Mesenchymal stem cell (in vitro differentiated cells and primary cell): ENCODE results near the gene RRN3.

ENCODE experiments used
- DNase-seq: peaks from one replicate; pipeline ENCODE4 v3.0.0-alpha.2; 2013
- H2AFZ ChIP-seq: one replicate; pipeline ENCODE4 v1.6.1; 2013; ENCODE audit warnings: low read depth, mild to moderate bottlenecking, control low read depth, inconsistent platforms, low read length, moderate library complexity
- H2AK5ac ChIP-seq: 2 replicates; pipeline ENCODE4 v1.6.1; 2013; ENCODE audit warnings: low read length, moderate library complexity, mild to moderate bottlenecking, inconsistent platforms; ENCODE audit not compliant: severe bottlenecking
- H2BK120ac ChIP-seq: one replicate; pipeline ENCODE4 v1.6.1; 2013; ENCODE audit warnings: low read depth, mild to moderate bottlenecking, inconsistent platforms, low read length, moderate library complexity
- H2BK12ac ChIP-seq, 2 experiments: one replicate each; pipeline ENCODE4 v1.6.1; 2013; ENCODE audit warnings: inconsistent platforms in 2 of 2, low read length in 2 of 2, mild to moderate bottlenecking in 2 of 2, moderate library complexity in 2 of 2, control low read depth in 1 of 2
- H2BK15ac ChIP-seq: one replicate; pipeline ENCODE4 v1.6.1; 2013; ENCODE audit warnings: mild to moderate bottlenecking, low read depth, inconsistent platforms; ENCODE audit not compliant: poor library complexity, severe bottlenecking
- H2BK5ac ChIP-seq: 2 replicates; pipeline ENCODE4 v1.6.1; 2013; ENCODE audit warnings: low read depth, mild to moderate bottlenecking, low read length, control low read depth, inconsistent platforms; ENCODE audit not compliant: poor library complexity, severe bottlenecking
- H3K14ac ChIP-seq, 2 experiments: one replicate each; pipeline ENCODE4 v1.6.1; 2013; ENCODE audit warnings: inconsistent platforms in 2 of 2, low read length in 2 of 2, control low read depth in 1 of 2, mild to moderate bottlenecking in 1 of 2, moderate library complexity in 1 of 2
- H3K18ac ChIP-seq, 2 experiments: one replicate each; pipeline ENCODE4 v1.6.1; 2013; ENCODE audit warnings: inconsistent platforms in 2 of 2, low read length in 2 of 2, control low read depth in 1 of 2, low read depth in 1 of 2, mild to moderate bottlenecking in 1 of 2
- H3K23ac ChIP-seq, 2 experiments: one replicate each; pipeline ENCODE4 v1.6.1; 2013; ENCODE audit warnings: inconsistent platforms in 2 of 2, low read length in 2 of 2, mild to moderate bottlenecking in 2 of 2, moderate library complexity in 2 of 2, control low read depth in 1 of 2
- H3K27ac ChIP-seq: 2 replicates; pipeline ENCODE4 v1.5.1; 2013; ENCODE audit warnings: mild to moderate bottlenecking, moderate library complexity, low read length, control low read depth, inconsistent platforms; ENCODE audit not compliant: poor library complexity, severe bottlenecking
- H3K27me3 ChIP-seq, 2 experiments: 2 replicates each; pipeline versions ENCODE4 v1.6.1 to v1.7.0; 2013; ENCODE audit warnings: low read length in 2 of 2, mild to moderate bottlenecking in 2 of 2, moderate library complexity in 2 of 2, control low read depth in 1 of 2, inconsistent platforms in 1 of 2; ENCODE audit not compliant: control insufficient read depth in 1 of 2, insufficient read depth in 1 of 2
- H3K36me3 ChIP-seq, 2 experiments: 2 replicates each; pipeline versions ENCODE4 v1.6.1 to v1.7.0; 2013; ENCODE audit warnings: low read length in 2 of 2, control low read depth in 1 of 2, inconsistent platforms in 1 of 2, low read depth in 1 of 2, mild to moderate bottlenecking in 1 of 2; ENCODE audit not compliant: insufficient read depth in 2 of 2, control insufficient read depth in 1 of 2
- H3K4ac ChIP-seq, 2 experiments: one replicate each; pipeline ENCODE4 v1.6.1; 2013; ENCODE audit warnings: inconsistent platforms in 2 of 2, low read length in 2 of 2, mild to moderate bottlenecking in 2 of 2, moderate library complexity in 2 of 2, control low read depth in 1 of 2, low read depth in 1 of 2
- H3K4me1 ChIP-seq: 2 replicates; pipeline ENCODE4 v1.6.1; 2013; ENCODE audit warnings: low read depth, low read length, control low read depth; ENCODE audit not compliant: control insufficient read depth, insufficient read depth
- H3K4me2 ChIP-seq: 2 replicates; pipeline ENCODE4 v1.6.1; 2013; ENCODE audit warnings: low read length, mild to moderate bottlenecking, inconsistent platforms; ENCODE audit not compliant: poor library complexity, severe bottlenecking
- H3K4me3 ChIP-seq, 2 experiments: 2 replicates each; pipeline versions ENCODE4 v1.5.1 to v1.7.0; 2013; ENCODE audit warnings: low read length in 2 of 2, mild to moderate bottlenecking in 2 of 2, control low read depth in 1 of 2, low read depth in 1 of 2; ENCODE audit not compliant: insufficient read depth in 1 of 2
- H3K79me1 ChIP-seq: replicated peaks from 2 replicates; pipeline ENCODE4 v1.6.1; 2013; ENCODE audit warnings: mild to moderate bottlenecking, control low read depth, low read length, inconsistent platforms; ENCODE audit not compliant: poor library complexity, severe bottlenecking
- H3K9ac ChIP-seq: 2 replicates; pipeline ENCODE4 v1.7.0; 2013; ENCODE audit warnings: mild to moderate bottlenecking, low read length, moderate library complexity
- H3K9me3 ChIP-seq: 2 replicates; pipeline ENCODE4 v1.7.0; 2013; ENCODE audit warnings: mild to moderate bottlenecking, low read length; ENCODE audit not compliant: control insufficient read depth
- H4K8ac ChIP-seq: one replicate; pipeline ENCODE4 v1.6.1; 2013; ENCODE audit warnings: inconsistent platforms, mild to moderate bottlenecking, low read length, moderate library complexity
- H4K91ac ChIP-seq: one replicate; pipeline ENCODE4 v1.6.1; 2013; ENCODE audit warnings: mild to moderate bottlenecking, low read length, inconsistent platforms
- WGBS: methylation state at CpG from one replicate; pipeline ENCODE4 v1.1.7; 2013; ENCODE audit warnings: mixed read lengths; 5-methylcytosine and 5-hydroxymethylcytosine counted together

RRN3 gene

DNA sequence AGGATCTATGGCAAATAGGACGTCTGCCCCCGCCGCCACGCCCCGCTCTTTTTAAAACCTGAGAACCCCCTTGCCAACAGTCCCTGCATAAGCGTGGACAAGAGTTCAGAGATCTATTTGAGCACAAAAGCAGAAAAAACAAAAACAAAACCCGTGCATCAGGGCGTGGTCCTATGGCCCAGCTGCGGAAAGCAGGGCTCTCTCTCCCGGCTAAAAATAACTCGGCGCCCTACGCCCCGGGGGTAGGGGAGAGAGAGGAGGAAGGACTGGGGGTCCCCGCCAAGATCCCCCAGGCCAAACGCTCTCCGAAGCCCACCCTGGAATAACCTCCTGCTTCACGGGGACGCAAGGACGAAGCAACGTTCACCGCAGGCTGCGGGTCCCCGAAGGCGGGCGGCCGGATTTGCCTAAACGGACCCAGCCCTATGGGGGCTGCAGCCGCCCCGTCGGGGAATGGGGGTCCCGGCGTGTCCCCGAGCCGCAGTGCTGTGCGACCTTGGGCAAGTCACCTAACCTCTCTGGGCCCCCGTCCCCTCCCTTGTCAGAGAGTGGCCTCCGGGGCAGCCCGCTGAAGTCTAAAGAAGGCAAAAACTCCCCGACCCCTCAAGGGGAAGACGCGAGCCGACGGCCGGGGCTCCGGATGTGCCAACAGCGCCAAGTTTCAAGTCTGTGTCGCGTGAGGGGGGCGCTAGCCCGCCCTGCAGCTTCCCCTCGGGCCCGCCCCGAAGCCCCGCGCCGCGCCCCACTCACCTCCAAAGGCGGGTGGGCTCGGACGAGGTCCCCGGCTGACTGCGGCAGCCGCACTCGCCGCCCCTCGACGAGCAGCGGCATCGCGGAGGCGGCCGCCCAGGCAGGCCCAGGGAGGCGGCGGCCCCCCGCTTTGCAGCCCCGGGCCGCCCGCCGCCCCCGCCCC, 38.7 kb downstream of the RRN3 start:
- DNase-seq: peak; percentile 56
- Histone ChIP-seq H2BK120ac (peak overlapping the region; percentile 73), H2AFZ (peak overlapping the region; percentile 78), H3K4me3 (peak overlapping the region; percentile 92 to 95), H3K9ac (peak overlapping the region; percentile 94), H2BK15ac (peak overlapping the region; percentile 80), H3K18ac (peak overlapping the region; percentile 89 to 93), H4K8ac (peak overlapping the region; percentile 78), H3K4me2 (peak overlapping the region; percentile 99), H3K9me3 (no peaks in the 10 kb centered on the region), H3K14ac (peak overlapping the region; percentile 62 to 96), H3K4me1 (peaks cover 8% of the 10 kb centered on the region), H3K4ac (peak overlapping the region; percentile 35 to 87), H2BK5ac (no peak overlapping the region), H3K79me1 (peaks cover 15% of the 10 kb centered on the region), H2AK5ac (no peak overlapping the region), H3K27ac (no peak overlapping the region), H2BK12ac (peak overlapping the region in 1 of 2 experiments; percentile 83), H4K91ac (peak overlapping the region; percentile 90), H3K36me3 (peaks cover 6 to 20% of the 10 kb centered on the region in 2 experiments), H3K23ac (peak overlapping the region in 1 of 2 experiments; percentile 84), H3K27me3 (no peaks in the 10 kb centered on the region)
- 2% methylated on average over 75 of the region's 81 CpGs for WGBS

DNA sequence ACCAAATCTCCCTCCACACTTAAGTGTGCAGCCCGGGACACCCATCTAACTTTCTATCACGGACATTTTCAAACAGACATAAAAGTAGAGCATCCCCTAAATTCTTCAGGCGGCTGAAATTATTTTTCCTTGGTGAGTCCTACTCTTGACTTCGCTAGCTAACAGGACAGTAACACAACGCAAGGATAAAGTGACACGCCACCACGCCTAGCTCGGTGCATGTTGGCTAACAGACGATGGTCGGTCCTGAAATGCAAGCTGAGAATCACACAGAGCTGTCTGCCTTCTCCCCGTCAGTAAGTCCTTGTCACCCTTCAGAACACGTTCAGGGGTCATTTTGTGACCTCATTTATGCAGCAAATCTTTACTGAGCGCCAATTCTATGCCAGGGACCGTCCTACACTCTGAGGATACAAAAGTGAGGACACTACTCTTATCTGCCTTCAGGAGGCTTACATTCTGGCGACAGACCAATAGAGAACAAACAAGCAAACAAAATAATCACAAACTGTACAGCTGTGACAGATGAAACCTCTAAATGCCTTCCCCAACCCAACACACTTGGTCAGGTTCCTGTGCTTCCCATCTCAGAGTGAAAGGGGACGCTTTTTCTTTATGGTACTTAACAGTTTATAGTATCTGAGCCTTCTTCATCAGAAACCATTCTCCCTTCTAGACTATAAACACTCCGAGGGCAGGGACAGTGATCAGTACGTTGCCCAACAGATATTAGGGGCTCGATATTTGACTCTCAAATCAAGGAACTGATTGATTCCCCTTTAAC, 39.5 kb downstream of the RRN3 start:
- H2AK5ac ChIP-seq: no peak overlapping the region
- peak overlapping the region; percentile 13 to 32 for H3K4ac ChIP-seq
- H3K18ac ChIP-seq: no peak overlapping the region
- WGBS: 91% methylated on average over 19 of the region's 19 CpGs
- no peak overlapping the region for H2BK5ac ChIP-seq
- no peak for DNase-seq
- H4K8ac ChIP-seq: no peak overlapping the region
- H2BK15ac ChIP-seq: no peak overlapping the region
- H2AFZ ChIP-seq: no peak overlapping the region
- no peak overlapping the region for H4K91ac ChIP-seq
- H3K27ac ChIP-seq: no peak overlapping the region
- H3K36me3 ChIP-seq: peaks cover 6 to 11% of the 10 kb centered on the region in 2 experiments
- H2BK120ac ChIP-seq: no peak overlapping the region
- H3K79me1 ChIP-seq: peaks cover 17% of the 10 kb centered on the region
- H3K9ac ChIP-seq: peak overlapping the region; percentile 94
- H3K27me3 ChIP-seq: no peaks in the 10 kb centered on the region
- H3K9me3 ChIP-seq: no peaks in the 10 kb centered on the region
- peaks cover 8% of the 10 kb centered on the region for H3K4me1 ChIP-seq
- no peak overlapping the region for H3K23ac ChIP-seq
- no peak overlapping the region for H3K14ac ChIP-seq
- peak overlapping the region; percentile 99 for H3K4me2 ChIP-seq
- peak overlapping the region in 1 of 2 experiments; percentile 15 for H2BK12ac ChIP-seq
- H3K4me3 ChIP-seq: peak overlapping the region; percentile 92 to 95

DNA sequence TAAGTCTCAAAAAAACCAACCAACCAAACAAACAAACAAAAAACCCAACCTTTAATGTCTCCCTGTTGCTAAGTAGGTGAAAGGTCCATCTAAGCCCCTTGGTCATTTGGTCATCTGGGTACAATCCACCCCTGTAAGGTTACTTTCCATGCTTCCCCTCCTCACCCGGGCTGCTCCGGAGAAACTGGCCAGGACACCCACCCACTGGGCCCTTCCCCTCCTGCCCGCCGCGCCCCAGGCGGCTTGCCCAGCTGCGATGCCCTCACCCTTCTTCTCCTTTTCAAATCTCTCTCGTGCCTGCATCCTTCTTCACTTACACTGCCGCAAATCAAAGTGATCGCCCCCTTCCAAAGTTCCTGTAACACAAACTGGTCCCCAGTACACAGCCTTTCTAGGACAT, 40.2 kb downstream of the RRN3 start:
- H3K36me3 ChIP-seq: peaks cover 4 to 5% of the 10 kb centered on the region in 2 experiments
- no peak overlapping the region for H2AK5ac ChIP-seq
- H3K4me2 ChIP-seq: no peak overlapping the region
- H3K9me3 ChIP-seq: no peaks in the 10 kb centered on the region
- no peak overlapping the region for H2BK15ac ChIP-seq
- H3K14ac ChIP-seq: no peak overlapping the region
- peak overlapping the region; percentile 80 for H4K91ac ChIP-seq
- no peak overlapping the region for H2BK5ac ChIP-seq
- no peak overlapping the region for H2AFZ ChIP-seq
- H3K4me1 ChIP-seq: peaks cover 8% of the 10 kb centered on the region
- no peak overlapping the region for H2BK12ac ChIP-seq
- DNase-seq: no peak
- H3K4me3 ChIP-seq: peak overlapping the region in 1 of 2 experiments; percentile 95
- no peak overlapping the region for H4K8ac ChIP-seq
- H3K4ac ChIP-seq: peak overlapping the region in 1 of 2 experiments; percentile 7
- 95% methylated on average over 10 of the region's 10 CpGs for WGBS
- peaks cover 19% of the 10 kb centered on the region for H3K79me1 ChIP-seq
- no peak overlapping the region for H3K27ac ChIP-seq
- no peak overlapping the region for H3K23ac ChIP-seq
- no peak overlapping the region for H3K18ac ChIP-seq
- H2BK120ac ChIP-seq: peak overlapping the region; percentile 19
- no peaks in the 10 kb centered on the region for H3K27me3 ChIP-seq
- no peak overlapping the region for H3K9ac ChIP-seq
